Cardiac fibroblast (primary cell): Measurements from ENCODE around the gene VSTM5.
A peak's percentile ranks its signal among the peaks of the same experiment; 100 is the strongest.

Source experiments
- DNase-seq, 2 donors: peaks; one replicate each; pipeline versions ENCODE4 v3.0.0 to v3.0.0-alpha.2; 2010; ENCODE audit warnings: low read depth in 2 of 2
- H3K4me3 ChIP-seq, 2 donors: replicated peaks in 1 of 2; 1 replicate in 1 of 2; 2 replicates in 1 of 2; pipeline ENCODE4 v1.5.1; 2011; ENCODE audit warnings: low read depth in 2 of 2, low read length in 2 of 2, mild to moderate bottlenecking in 2 of 2, moderate library complexity in 1 of 2
- TF ChIP-seq, protein P1 (sequence below): IDR thresholded peaks from one replicate; pipeline ENCODE4 v1.5.1; 2011; ENCODE audit warnings: low read depth, mild to moderate bottlenecking, low read length, inconsistent platforms

VSTM5 gene

DNA sequence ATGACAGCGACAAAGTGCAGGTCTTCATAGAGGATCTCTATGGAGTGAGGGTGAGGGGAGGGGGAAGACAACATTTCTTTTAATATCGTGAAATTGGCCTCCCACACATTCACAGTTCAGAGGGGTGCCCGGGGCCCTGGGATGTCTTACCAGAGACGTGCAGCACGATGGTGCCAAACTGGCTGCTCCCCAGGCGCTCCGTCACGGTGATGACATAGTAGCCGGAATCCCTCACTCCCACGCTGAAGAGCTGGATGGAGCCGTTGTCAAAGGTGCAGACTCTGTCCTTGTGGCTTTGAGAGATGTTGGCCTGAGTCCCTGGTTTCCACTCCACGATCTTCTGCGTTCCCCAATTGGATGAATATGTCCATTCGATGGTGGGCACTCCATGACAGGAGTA lies 29.6 kb downstream of the VSTM5 start:
- H3K4me3 ChIP-seq = no peak overlapping the region
- TF ChIP-seq, protein P1, sequence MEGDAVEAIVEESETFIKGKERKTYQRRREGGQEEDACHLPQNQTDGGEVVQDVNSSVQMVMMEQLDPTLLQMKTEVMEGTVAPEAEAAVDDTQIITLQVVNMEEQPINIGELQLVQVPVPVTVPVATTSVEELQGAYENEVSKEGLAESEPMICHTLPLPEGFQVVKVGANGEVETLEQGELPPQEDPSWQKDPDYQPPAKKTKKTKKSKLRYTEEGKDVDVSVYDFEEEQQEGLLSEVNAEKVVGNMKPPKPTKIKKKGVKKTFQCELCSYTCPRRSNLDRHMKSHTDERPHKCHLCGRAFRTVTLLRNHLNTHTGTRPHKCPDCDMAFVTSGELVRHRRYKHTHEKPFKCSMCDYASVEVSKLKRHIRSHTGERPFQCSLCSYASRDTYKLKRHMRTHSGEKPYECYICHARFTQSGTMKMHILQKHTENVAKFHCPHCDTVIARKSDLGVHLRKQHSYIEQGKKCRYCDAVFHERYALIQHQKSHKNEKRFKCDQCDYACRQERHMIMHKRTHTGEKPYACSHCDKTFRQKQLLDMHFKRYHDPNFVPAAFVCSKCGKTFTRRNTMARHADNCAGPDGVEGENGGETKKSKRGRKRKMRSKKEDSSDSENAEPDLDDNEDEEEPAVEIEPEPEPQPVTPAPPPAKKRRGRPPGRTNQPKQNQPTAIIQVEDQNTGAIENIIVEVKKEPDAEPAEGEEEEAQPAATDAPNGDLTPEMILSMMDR = no peak
- DNase-seq = no peak

DNA sequence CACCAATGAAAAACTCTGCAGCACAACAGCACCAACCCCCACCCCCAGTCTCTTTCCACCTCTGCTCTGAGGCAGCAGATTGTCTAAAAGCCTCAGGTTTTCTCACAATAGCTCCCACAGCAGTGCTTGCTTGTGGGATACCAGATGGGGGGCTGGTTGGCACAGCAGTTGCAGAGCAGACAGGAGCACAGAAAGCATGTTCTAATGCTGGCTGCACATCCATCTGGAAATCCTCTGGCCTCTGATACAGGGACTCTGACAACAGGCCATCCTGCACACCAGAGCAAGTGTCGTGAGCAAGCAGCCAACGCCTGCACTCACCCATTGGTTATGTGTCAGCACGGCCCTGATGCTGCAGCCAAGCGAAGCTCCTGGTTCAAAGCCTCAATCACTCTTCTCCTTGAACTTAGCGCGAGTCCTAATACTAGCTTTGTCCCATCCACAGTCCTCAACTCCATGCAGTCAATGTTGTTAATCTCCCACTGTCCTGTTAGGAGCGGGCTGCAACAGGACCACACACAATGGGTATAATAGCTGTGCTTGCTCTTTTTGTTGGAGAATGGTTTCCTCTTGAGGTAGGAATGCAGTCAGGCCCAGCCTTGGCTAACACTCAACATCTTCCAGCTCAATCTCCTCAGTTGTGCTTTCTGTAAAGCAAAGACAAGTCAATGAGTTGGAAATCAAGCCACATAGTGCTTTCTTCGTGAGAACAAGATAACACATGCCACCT lies 30.3 kb downstream of the VSTM5 start:
- TF ChIP-seq, protein P1 = no peak
- H3K4me3 ChIP-seq = no peak overlapping the region
- no peak for DNase-seq

DNA sequence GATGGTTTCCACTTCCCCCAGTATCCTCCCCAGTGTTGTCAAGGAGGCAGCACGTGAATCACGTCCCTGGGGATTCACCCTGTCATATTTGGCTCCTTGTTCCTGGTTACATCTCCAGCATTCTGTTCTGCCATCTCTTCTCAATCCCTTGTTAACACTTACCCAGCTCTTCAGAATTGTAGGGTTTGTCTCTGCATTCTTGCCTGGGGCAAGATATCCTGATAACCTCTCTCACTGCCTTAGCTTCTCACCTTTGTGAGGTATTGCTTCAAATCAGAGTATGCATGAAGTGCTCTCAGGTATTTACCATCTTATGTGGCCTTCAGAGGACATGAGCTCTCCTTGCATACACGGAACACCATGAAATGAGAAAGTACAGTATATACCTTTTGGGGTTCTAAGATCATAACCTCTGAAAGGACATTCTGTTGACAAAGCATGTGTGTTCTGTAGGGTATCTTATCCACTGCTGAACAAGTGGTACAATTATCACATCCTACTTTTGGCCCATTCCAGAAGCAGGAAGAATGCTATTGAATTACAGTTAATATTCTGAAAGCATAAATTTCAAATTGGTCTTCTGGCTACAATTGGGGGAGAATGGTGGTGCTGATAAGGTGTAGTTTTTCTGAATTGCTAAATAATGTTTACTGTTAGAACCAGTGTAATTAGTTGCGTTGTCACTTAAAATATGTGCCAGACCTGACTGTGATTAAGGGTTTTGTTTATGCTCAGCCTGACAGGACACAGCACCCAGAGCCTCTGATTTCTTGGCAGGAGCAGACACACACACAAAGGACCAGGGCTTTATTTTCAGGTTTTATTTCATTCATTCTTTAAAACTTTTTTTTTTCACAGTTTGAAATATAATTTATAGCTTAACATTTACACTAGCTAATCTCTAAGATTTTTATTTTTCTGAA lies 32.7 kb downstream of the VSTM5 start:
- no peak overlapping the region for H3K4me3 ChIP-seq
- TF ChIP-seq, protein P1 = no peak
- DNase-seq = peak in 1 of 2 donors; percentile 33

DNA sequence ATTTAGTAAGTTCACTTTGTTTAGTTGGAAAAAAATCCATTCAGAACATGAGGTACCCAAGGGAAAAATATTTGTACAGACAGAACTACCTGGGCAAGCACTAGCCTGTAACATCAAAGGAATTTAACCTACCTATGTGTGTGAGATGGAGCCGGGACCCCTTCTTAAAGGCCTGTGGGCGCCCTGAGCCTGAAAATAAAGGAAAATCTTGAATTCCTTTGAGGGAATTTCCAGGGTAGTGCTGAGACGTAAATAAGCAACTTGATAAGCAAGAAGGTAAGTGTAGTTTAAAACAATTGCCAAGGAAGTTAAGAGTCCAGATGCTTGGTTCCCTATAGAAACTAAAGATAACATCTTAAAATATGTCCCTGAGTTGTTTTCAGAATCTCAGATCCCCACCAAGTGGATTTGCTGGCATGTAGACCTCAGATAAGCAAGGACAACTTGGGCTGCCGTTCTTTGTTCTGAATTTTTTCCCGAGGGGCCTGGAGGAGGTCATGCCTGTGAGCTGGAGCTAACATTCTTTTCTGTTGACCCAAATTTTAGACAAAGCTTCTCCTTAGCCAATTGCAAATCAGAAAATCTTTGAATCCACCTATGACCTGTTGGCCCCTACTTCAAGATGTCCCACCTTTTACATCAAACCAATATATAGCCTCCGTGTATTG lies 35.3 kb downstream of the VSTM5 start:
- H3K4me3 ChIP-seq = no peak overlapping the region
- peak in 1 of 2 donors; percentile 7 for DNase-seq
- TF ChIP-seq, protein P1 = no peak

DNA sequence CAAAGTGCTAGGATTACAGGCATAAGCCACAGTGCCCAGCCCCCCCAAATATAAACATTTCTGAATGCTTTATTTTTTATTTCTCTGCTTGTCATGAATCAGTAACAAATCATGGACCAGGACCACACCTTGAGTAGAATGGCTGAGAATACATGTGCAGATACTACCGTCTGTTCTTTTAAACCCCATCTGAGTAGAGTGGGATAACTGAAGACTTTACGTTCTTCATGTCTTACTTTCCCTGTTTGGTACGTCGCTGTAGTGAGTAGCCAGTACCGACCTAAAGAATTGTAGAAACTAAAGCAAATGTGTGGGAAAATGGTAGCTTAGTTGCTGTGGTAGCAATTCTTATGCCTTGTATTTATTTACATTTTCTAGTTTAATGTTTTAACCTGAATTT lies 36.4 kb downstream of the VSTM5 start:
- TF ChIP-seq, protein P1 = no peak
- no peak overlapping the region for H3K4me3 ChIP-seq
- DNase-seq = no peak

DNA sequence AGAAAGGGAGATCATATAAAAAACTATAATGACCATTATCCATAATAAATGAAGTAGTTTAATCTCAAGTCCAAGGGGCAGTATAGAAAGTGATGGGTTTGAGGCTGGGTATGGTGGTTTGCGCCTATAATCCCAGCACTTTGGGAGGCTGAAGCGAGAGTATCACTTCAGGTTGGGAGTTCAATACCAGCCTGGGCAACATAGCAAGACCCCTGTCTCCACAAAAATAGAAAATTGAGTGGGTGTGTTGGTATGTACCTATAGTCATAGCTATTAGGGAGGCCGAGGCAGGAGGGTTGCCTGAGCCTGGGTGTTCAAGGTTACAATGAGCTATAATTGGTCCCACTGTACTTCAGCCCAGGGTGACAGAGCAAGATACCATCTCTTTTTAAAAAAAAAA lies 42.4 kb downstream of the VSTM5 start:
- no peak overlapping the region for H3K4me3 ChIP-seq
- no peak for DNase-seq
- TF ChIP-seq, protein P1 = no peak
